Mucosa of stomach (tissue), 1 donor: ENCODE results near the gene ACOT9.
A peak's percentile ranks its signal among the peaks of the same experiment; 100 is the strongest.
"Not testable (repeated sequence)": the region's sequence is repeated elsewhere in the genome, so short reads cannot be mapped to it uniquely, and the experiment has no call there.

Experiments
- H3K27me3 ChIP-seq: one replicate; pipeline ENCODE4 v1.7.0; 2013; ENCODE audit warnings: mild to moderate bottlenecking, low read length; ENCODE audit not compliant: control insufficient read depth, insufficient read depth
- H3K36me3 ChIP-seq: one replicate; pipeline ENCODE4 v1.7.0; 2013; ENCODE audit warnings: low read length; ENCODE audit not compliant: control insufficient read depth, insufficient read depth
- H3K4me1 ChIP-seq: one replicate; pipeline ENCODE4 v1.7.0; 2013; ENCODE audit warnings: mild to moderate bottlenecking, low read length; ENCODE audit not compliant: control insufficient read depth, insufficient read depth
- H3K4me3 ChIP-seq: one replicate; pipeline ENCODE4 v1.7.0; 2013; ENCODE audit warnings: low read length
- H3K9ac ChIP-seq: one replicate; pipeline ENCODE4 v1.7.0; 2013; ENCODE audit warnings: mild to moderate bottlenecking, low read length, moderate library complexity
- H3K9me3 ChIP-seq: one replicate; pipeline ENCODE4 v1.7.0; 2013; ENCODE audit warnings: mild to moderate bottlenecking, low read length, moderate library complexity; ENCODE audit not compliant: control insufficient read depth
- donor health status: Pancreatic carcinoma.

Gene ACOT9

GRCh38 chrX:23729214-23729613 is 13.9 kb downstream of the ACOT9 start:
- H3K4me3 ChIP-seq = no peak overlapping the region
- no peaks in the 10 kb centered on the region for H3K27me3 ChIP-seq
- no peaks in the 10 kb centered on the region for H3K36me3 ChIP-seq
- no peak overlapping the region for H3K9ac ChIP-seq
- no peaks in the 10 kb centered on the region for H3K9me3 ChIP-seq
- no peaks in the 10 kb centered on the region for H3K4me1 ChIP-seq

- H3K27me3 ChIP-seq = no peaks in the 10 kb centered on the region
- H3K4me1 ChIP-seq = no peaks in the 10 kb centered on the region
- no peak overlapping the region for H3K9ac ChIP-seq
- no peaks in the 10 kb centered on the region for H3K36me3 ChIP-seq
- no peak overlapping the region for H3K4me3 ChIP-seq
- no peaks in the 10 kb centered on the region for H3K9me3 ChIP-seq
These were observed 15.9 kb downstream of the ACOT9 start for GRCh38 chrX:23727206-23727605.

- Histone ChIP-seq H3K9ac (no peak overlapping the region), H3K9me3 (no peaks in the 10 kb centered on the region), H3K4me3 (no peak overlapping the region), H3K27me3 (no peaks in the 10 kb centered on the region), H3K36me3 (no peaks in the 10 kb centered on the region), H3K4me1 (no peaks in the 10 kb centered on the region)
These were observed 16.9 kb downstream of the ACOT9 start for GRCh38 chrX:23726191-23726590.

- no peaks in the 10 kb centered on the region for H3K9me3 ChIP-seq
- H3K36me3 ChIP-seq = no peaks in the 10 kb centered on the region
- no peaks in the 10 kb centered on the region for H3K4me1 ChIP-seq
- H3K4me3 ChIP-seq = no peak overlapping the region
- H3K9ac ChIP-seq = no peak overlapping the region
- H3K27me3 ChIP-seq = no peaks in the 10 kb centered on the region
These were observed 22.9 kb downstream of the ACOT9 start for GRCh38 chrX:23720117-23720677.

- Histone ChIP-seq H3K4me3 (no peak overlapping the region), H3K27me3 (no peaks in the 10 kb centered on the region), H3K9me3 (no peaks in the 10 kb centered on the region), H3K9ac (no peak overlapping the region), H3K36me3 (peaks cover 4% of the 10 kb centered on the region), H3K4me1 (no peaks in the 10 kb centered on the region)
These were observed 37.8 kb downstream of the ACOT9 start for GRCh38 chrX:23705235-23705634.

- Histone ChIP-seq H3K4me3 (no peak overlapping the region), H3K27me3 (no peaks in the 10 kb centered on the region), H3K9ac (no peak overlapping the region), H3K4me1 (no peaks in the 10 kb centered on the region), H3K36me3 (peaks cover 4% of the 10 kb centered on the region), H3K9me3 (no peaks in the 10 kb centered on the region)
These were observed 38.3 kb downstream of the ACOT9 start for GRCh38 chrX:23704673-23705206.

GRCh38 chrX:23699636-23700194 is 43.4 kb downstream of the ACOT9 start:
- H3K9me3 ChIP-seq = no peaks in the 10 kb centered on the region
- no peak overlapping the region for H3K4me3 ChIP-seq
- H3K4me1 ChIP-seq = no peaks in the 10 kb centered on the region
- H3K9ac ChIP-seq = no peak overlapping the region
- H3K27me3 ChIP-seq = no peaks in the 10 kb centered on the region
- peaks cover 2% of the 10 kb centered on the region for H3K36me3 ChIP-seq

- Histone ChIP-seq H3K27me3 (no peaks in the 10 kb centered on the region), H3K4me3 (no peak overlapping the region), H3K4me1 (no peaks in the 10 kb centered on the region), H3K9ac (no peak overlapping the region), H3K36me3 (no peaks in the 10 kb centered on the region), H3K9me3 (no peaks in the 10 kb centered on the region)
These were observed 48.5 kb downstream of the ACOT9 start for GRCh38 chrX:23694606-23695005.

- Histone ChIP-seq H3K4me1 (no peaks in the 10 kb centered on the region), H3K27me3 (no peaks in the 10 kb centered on the region), H3K9me3 (no peaks in the 10 kb centered on the region), H3K4me3 (no peak overlapping the region), H3K9ac (no peak overlapping the region), H3K36me3 (no peaks in the 10 kb centered on the region)
These were observed 50.9 kb downstream of the ACOT9 start for GRCh38 chrX:23692166-23692565.

- H3K4me1 ChIP-seq, H3K9me3 ChIP-seq, H3K36me3 ChIP-seq, H3K27me3 ChIP-seq, H3K9ac ChIP-seq, H3K4me3 ChIP-seq: not testable (repeated sequence)
These were observed 66.6 kb downstream of the ACOT9 start for GRCh38 chrX:23676486-23676885.

- H3K27me3 ChIP-seq = no peaks in the 10 kb centered on the region
- no peaks in the 10 kb centered on the region for H3K9me3 ChIP-seq
- H3K36me3 ChIP-seq = no peaks in the 10 kb centered on the region
- H3K9ac ChIP-seq = no peak overlapping the region
- no peaks in the 10 kb centered on the region for H3K4me1 ChIP-seq
- no peak overlapping the region for H3K4me3 ChIP-seq
These were observed 70.0 kb downstream of the ACOT9 start for GRCh38 chrX:23673108-23673507.

GRCh38 chrX:23670528-23670927 is 72.5 kb downstream of the ACOT9 start:
- H3K36me3 ChIP-seq = no peaks in the 10 kb centered on the region
- no peaks in the 10 kb centered on the region for H3K27me3 ChIP-seq
- H3K4me1 ChIP-seq = no peaks in the 10 kb centered on the region
- no peak overlapping the region for H3K9ac ChIP-seq
- no peak overlapping the region for H3K4me3 ChIP-seq
- H3K9me3 ChIP-seq = no peaks in the 10 kb centered on the region

GRCh38 chrX:23668335-23668734 is 74.7 kb downstream of the ACOT9 start:
- no peaks in the 10 kb centered on the region for H3K36me3 ChIP-seq
- H3K9ac ChIP-seq = no peak overlapping the region
- H3K27me3 ChIP-seq = no peaks in the 10 kb centered on the region
- H3K9me3 ChIP-seq = no peaks in the 10 kb centered on the region
- H3K4me1 ChIP-seq = no peaks in the 10 kb centered on the region
- peak overlapping the region; percentile 7 for H3K4me3 ChIP-seq
